WTC11 (cell line): ENCODE results near the gene GLI1. TPM values are rescaled to one million over a fixed set of nuclear protein-coding genes. Genes with fewer than 3 reads are reported as not detected.
A peak's percentile ranks its signal among the peaks of the same experiment; 100 is the strongest.

ENCODE experiments used
- ATAC-seq: fragments of 200-7000 bp; cut with Tn5 transposase; 2 replicates; pipeline ENCODE4 v1.10.0; 2021; ENCODE audit warnings: mild to moderate bottlenecking, moderate library complexity
- CTCF ChIA-PET: fragments of 300-600 bp; sonication (Branson Sonifier 250); formaldehyde crosslinking; loops from one replicate; lab custom pipeline; 2021; ENCODE audit warnings: antibody characterized with exemption; lab: Charles Lee
- POLR2A ChIA-PET: fragments of 350-600 bp; sonication (Branson Sonifier 250); formaldehyde crosslinking; loops from one replicate; lab custom pipeline; 2021; ENCODE audit warnings: antibody characterized with exemption; lab: Charles Lee
- DNase-seq: peaks from one replicate; pipeline ENCODE4 v3.0.0; 2021; ENCODE audit warnings: low spot score
- H3K27ac Mint-ChIP-seq: 2 replicates; pipeline ENCODE4 v1.8.0; 2021; ENCODE audit warnings: mixed read lengths
- H3K27me3 Mint-ChIP-seq: 2 replicates; pipeline ENCODE4 v1.8.0; 2021; ENCODE audit warnings: low read depth, mild to moderate bottlenecking, moderate library complexity, mixed read lengths
- H3K36me3 Mint-ChIP-seq: 2 replicates; pipeline ENCODE4 v1.8.0; 2021; ENCODE audit warnings: mixed read lengths
- H3K4me1 Mint-ChIP-seq: 2 replicates; pipeline ENCODE4 v1.8.0; 2022; ENCODE audit warnings: mixed read lengths
- H3K4me3 Mint-ChIP-seq: 2 replicates; pipeline ENCODE4 v1.8.0; 2021; ENCODE audit warnings: mild to moderate bottlenecking, moderate library complexity, mixed read lengths
- H3K9me3 Mint-ChIP-seq: 2 replicates; pipeline ENCODE4 v1.8.0; 2021; ENCODE audit warnings: mixed read lengths
- GTF2I ChIP-seq: fragments of 250-450 bp; sonication (Bioruptor Pico); conservative IDR thresholded peaks from 2 replicates; pipeline ENCODE4 v1.4.0; 2021; ENCODE audit warnings: mild to moderate bottlenecking
- IRF2 ChIP-seq: sonication (generic); formaldehyde crosslinking; IDR thresholded peaks from 2 replicates; pipeline ENCODE4 v1.8.0; 2022; ENCODE audit warnings: low read depth, missing genetic modification reagents, borderline replicate concordance
- SMAD4 ChIP-seq: sonication (generic); formaldehyde crosslinking; IDR thresholded peaks from 2 replicates; pipeline ENCODE4 v1.8.0; 2022; ENCODE audit warnings: mild to moderate bottlenecking, missing genetic modification reagents
- SP1 ChIP-seq: sonication (generic); formaldehyde crosslinking; conservative IDR thresholded peaks from 2 replicates; pipeline ENCODE4 v1.8.1; 2022; ENCODE audit warnings: missing genetic modification reagents
- TEAD1 ChIP-seq: sonication (generic); formaldehyde crosslinking; IDR thresholded peaks from 2 replicates; pipeline ENCODE4 v1.8.0; 2022; ENCODE audit warnings: mild to moderate bottlenecking, missing genetic modification reagents
- ZNF232 ChIP-seq: sonication (generic); formaldehyde crosslinking; IDR thresholded peaks from 2 replicates; pipeline ENCODE4 v1.8.0; 2022; ENCODE audit warnings: mild to moderate bottlenecking, missing genetic modification reagents
- ZNF416 ChIP-seq: fragments of 250-450 bp; sonication (Bioruptor Pico); IDR thresholded peaks from 2 replicates; pipeline ENCODE4 v1.9.0; 2021; ENCODE audit warnings: mild to moderate bottlenecking, inconsistent platforms
- ZNF512 ChIP-seq: sonication (generic); formaldehyde crosslinking; IDR thresholded peaks from 2 replicates; pipeline ENCODE4 v1.8.1; 2022; ENCODE audit warnings: missing genetic modification reagents, borderline replicate concordance
- total RNA-seq: library from RNA; stranded (reverse); gene quantifications from 3 replicates; pipeline ENCODE4 v1.2.3, GENCODE V29; 2021
- TF ChIP-seq, protein P1 (sequence below): sonication (generic); formaldehyde crosslinking; IDR thresholded peaks from 2 replicates; pipeline ENCODE4 v1.8.0; 2022; ENCODE audit warnings: mild to moderate bottlenecking, missing genetic modification reagents
- TF ChIP-seq, protein P2 (sequence below): sonication (generic); formaldehyde crosslinking; IDR thresholded peaks from 2 replicates; pipeline ENCODE4 v1.8.0; 2022; ENCODE audit warnings: mild to moderate bottlenecking, missing genetic modification reagents
- TF ChIP-seq, protein P3 (sequence below): sonication (generic); formaldehyde crosslinking; IDR thresholded peaks from 2 replicates; pipeline ENCODE4 v1.8.1; 2022; ENCODE audit warnings: low read depth, missing genetic modification reagents, borderline replicate concordance
- TF ChIP-seq, protein P4 (sequence below): sonication (generic); formaldehyde crosslinking; IDR thresholded peaks from 2 replicates; pipeline ENCODE4 v1.8.1; 2023; ENCODE audit warnings: mild to moderate bottlenecking, missing genetic modification reagents, borderline replicate concordance
- TF ChIP-seq, protein P5 (sequence below): sonication (generic); formaldehyde crosslinking; IDR thresholded peaks from 2 replicates; pipeline ENCODE4 v1.8.0; 2022; ENCODE audit warnings: missing genetic modification reagents
- TF ChIP-seq, protein P6 (sequence below): fragments of 250-450 bp; sonication (Bioruptor Pico); IDR thresholded peaks from 2 replicates; pipeline ENCODE4 v1.9.0; 2021; ENCODE audit warnings: mild to moderate bottlenecking, borderline replicate concordance

Gene GLI1
- total RNA-seq, 1 experiment from 2014 or later, result 16.2 TPM

GRCh38 chr12:57458665-57459054 lies 925 bp upstream of the GLI1 start:
- CTCF ChIA-PET, result interaction anchor here (0.6 to 5.2 kb wide), 64 partner anchors 9 to 822 kb away, joined by 3 to 88 read pairs (median 4); partner anchors contain the start of genes DCTN2, DDIT3, INHBC and LRP1
- Mint-ChIP-seq H3K9me3 (no peaks in the 10 kb centered on the region), H3K4me3 (peak overlapping the region; percentile 96), H3K4me1 (peaks cover 52% of the 10 kb centered on the region), H3K27ac (peak overlapping the region; percentile 100), H3K27me3 (peaks cover 7% of the 10 kb centered on the region), H3K36me3 (no peaks in the 10 kb centered on the region)
- DNase-seq, result no peak
- no peak for ATAC-seq
- TF ChIP-seq, protein P1, sequence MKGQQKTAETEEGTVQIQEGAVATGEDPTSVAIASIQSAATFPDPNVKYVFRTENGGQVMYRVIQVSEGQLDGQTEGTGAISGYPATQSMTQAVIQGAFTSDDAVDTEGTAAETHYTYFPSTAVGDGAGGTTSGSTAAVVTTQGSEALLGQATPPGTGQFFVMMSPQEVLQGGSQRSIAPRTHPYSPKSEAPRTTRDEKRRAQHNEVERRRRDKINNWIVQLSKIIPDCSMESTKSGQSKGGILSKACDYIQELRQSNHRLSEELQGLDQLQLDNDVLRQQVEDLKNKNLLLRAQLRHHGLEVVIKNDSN, result peak; percentile 57; the same call in 1 of the 2 replicates
- TF ChIP-seq, protein P2, sequence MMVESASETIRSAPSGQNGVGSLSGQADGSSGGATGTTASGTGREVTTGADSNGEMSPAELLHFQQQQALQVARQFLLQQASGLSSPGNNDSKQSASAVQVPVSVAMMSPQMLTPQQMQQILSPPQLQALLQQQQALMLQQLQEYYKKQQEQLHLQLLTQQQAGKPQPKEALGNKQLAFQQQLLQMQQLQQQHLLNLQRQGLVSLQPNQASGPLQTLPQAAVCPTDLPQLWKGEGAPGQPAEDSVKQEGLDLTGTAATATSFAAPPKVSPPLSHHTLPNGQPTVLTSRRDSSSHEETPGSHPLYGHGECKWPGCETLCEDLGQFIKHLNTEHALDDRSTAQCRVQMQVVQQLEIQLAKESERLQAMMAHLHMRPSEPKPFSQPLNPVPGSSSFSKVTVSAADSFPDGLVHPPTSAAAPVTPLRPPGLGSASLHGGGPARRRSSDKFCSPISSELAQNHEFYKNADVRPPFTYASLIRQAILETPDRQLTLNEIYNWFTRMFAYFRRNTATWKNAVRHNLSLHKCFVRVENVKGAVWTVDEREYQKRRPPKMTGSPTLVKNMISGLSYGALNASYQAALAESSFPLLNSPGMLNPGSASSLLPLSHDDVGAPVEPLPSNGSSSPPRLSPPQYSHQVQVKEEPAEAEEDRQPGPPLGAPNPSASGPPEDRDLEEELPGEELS (CRISPR knock-in tag), result no peak
- POLR2A ChIA-PET, result interaction anchor here (0.6 to 2.0 kb wide), 17 partner anchors 13 to 233 kb away, joined by 3 to 9 read pairs (median 3); partner anchors contain the start of genes DDIT3 and SHMT2

- POLR2A ChIA-PET, result interaction anchor here (0.7 to 2.0 kb wide), 15 partner anchors 12 to 233 kb away, joined by 3 to 9 read pairs (median 3); partner anchors contain the start of genes DDIT3 and SHMT2
- Mint-ChIP-seq H3K4me1 (peaks cover 52% of the 10 kb centered on the region), H3K9me3 (no peaks in the 10 kb centered on the region), H3K36me3 (no peaks in the 10 kb centered on the region), H3K27ac (peak overlapping the region; percentile 100), H3K4me3 (peak overlapping the region; percentile 96), H3K27me3 (peaks cover 7% of the 10 kb centered on the region)
- CTCF ChIA-PET, result interaction anchor here (0.6 to 5.2 kb wide), 65 partner anchors 9 to 822 kb away, joined by 3 to 88 read pairs (median 4); partner anchors contain the start of genes DCTN2, DDIT3, INHBC and LRP1
- DNase-seq, result peak; percentile 99
- ATAC-seq, result peak; percentile 60
- no peak for TF ChIP-seq ZNF416 (CRISPR knock-in tag)
- no peak for TF ChIP-seq ZNF512 (CRISPR knock-in tag)
- TF ChIP-seq IRF2 (CRISPR knock-in tag), result no peak
- TF ChIP-seq, protein P3, sequence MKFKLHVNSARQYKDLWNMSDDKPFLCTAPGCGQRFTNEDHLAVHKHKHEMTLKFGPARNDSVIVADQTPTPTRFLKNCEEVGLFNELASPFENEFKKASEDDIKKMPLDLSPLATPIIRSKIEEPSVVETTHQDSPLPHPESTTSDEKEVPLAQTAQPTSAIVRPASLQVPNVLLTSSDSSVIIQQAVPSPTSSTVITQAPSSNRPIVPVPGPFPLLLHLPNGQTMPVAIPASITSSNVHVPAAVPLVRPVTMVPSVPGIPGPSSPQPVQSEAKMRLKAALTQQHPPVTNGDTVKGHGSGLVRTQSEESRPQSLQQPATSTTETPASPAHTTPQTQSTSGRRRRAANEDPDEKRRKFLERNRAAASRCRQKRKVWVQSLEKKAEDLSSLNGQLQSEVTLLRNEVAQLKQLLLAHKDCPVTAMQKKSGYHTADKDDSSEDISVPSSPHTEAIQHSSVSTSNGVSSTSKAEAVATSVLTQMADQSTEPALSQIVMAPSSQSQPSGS, result no peak
- TF ChIP-seq, protein P4, sequence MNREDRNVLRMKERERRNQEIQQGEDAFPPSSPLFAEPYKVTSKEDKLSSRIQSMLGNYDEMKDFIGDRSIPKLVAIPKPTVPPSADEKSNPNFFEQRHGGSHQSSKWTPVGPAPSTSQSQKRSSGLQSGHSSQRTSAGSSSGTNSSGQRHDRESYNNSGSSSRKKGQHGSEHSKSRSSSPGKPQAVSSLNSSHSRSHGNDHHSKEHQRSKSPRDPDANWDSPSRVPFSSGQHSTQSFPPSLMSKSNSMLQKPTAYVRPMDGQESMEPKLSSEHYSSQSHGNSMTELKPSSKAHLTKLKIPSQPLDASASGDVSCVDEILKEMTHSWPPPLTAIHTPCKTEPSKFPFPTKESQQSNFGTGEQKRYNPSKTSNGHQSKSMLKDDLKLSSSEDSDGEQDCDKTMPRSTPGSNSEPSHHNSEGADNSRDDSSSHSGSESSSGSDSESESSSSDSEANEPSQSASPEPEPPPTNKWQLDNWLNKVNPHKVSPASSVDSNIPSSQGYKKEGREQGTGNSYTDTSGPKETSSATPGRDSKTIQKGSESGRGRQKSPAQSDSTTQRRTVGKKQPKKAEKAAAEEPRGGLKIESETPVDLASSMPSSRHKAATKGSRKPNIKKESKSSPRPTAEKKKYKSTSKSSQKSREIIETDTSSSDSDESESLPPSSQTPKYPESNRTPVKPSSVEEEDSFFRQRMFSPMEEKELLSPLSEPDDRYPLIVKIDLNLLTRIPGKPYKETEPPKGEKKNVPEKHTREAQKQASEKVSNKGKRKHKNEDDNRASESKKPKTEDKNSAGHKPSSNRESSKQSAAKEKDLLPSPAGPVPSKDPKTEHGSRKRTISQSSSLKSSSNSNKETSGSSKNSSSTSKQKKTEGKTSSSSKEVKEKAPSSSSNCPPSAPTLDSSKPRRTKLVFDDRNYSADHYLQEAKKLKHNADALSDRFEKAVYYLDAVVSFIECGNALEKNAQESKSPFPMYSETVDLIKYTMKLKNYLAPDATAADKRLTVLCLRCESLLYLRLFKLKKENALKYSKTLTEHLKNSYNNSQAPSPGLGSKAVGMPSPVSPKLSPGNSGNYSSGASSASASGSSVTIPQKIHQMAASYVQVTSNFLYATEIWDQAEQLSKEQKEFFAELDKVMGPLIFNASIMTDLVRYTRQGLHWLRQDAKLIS (CRISPR knock-in tag), result 0 out of 2 replicates have a peak, but pooled peaks have one; percentile 87
- TF ChIP-seq, protein P5, sequence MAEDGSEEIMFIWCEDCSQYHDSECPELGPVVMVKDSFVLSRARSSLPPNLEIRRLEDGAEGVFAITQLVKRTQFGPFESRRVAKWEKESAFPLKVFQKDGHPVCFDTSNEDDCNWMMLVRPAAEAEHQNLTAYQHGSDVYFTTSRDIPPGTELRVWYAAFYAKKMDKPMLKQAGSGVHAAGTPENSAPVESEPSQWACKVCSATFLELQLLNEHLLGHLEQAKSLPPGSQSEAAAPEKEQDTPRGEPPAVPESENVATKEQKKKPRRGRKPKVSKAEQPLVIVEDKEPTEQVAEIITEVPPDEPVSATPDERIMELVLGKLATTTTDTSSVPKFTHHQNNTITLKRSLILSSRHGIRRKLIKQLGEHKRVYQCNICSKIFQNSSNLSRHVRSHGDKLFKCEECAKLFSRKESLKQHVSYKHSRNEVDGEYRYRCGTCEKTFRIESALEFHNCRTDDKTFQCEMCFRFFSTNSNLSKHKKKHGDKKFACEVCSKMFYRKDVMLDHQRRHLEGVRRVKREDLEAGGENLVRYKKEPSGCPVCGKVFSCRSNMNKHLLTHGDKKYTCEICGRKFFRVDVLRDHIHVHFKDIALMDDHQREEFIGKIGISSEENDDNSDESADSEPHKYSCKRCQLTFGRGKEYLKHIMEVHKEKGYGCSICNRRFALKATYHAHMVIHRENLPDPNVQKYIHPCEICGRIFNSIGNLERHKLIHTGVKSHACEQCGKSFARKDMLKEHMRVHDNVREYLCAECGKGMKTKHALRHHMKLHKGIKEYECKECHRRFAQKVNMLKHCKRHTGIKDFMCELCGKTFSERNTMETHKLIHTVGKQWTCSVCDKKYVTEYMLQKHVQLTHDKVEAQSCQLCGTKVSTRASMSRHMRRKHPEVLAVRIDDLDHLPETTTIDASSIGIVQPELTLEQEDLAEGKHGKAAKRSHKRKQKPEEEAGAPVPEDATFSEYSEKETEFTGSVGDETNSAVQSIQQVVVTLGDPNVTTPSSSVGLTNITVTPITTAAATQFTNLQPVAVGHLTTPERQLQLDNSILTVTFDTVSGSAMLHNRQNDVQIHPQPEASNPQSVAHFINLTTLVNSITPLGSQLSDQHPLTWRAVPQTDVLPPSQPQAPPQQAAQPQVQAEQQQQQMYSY, result peak; percentile 96
- TF ChIP-seq ZNF232, result no peak
- TF ChIP-seq TEAD1, result 0 out of 2 replicates have a peak, but pooled peaks have one; percentile 23
- TF ChIP-seq, protein P6, sequence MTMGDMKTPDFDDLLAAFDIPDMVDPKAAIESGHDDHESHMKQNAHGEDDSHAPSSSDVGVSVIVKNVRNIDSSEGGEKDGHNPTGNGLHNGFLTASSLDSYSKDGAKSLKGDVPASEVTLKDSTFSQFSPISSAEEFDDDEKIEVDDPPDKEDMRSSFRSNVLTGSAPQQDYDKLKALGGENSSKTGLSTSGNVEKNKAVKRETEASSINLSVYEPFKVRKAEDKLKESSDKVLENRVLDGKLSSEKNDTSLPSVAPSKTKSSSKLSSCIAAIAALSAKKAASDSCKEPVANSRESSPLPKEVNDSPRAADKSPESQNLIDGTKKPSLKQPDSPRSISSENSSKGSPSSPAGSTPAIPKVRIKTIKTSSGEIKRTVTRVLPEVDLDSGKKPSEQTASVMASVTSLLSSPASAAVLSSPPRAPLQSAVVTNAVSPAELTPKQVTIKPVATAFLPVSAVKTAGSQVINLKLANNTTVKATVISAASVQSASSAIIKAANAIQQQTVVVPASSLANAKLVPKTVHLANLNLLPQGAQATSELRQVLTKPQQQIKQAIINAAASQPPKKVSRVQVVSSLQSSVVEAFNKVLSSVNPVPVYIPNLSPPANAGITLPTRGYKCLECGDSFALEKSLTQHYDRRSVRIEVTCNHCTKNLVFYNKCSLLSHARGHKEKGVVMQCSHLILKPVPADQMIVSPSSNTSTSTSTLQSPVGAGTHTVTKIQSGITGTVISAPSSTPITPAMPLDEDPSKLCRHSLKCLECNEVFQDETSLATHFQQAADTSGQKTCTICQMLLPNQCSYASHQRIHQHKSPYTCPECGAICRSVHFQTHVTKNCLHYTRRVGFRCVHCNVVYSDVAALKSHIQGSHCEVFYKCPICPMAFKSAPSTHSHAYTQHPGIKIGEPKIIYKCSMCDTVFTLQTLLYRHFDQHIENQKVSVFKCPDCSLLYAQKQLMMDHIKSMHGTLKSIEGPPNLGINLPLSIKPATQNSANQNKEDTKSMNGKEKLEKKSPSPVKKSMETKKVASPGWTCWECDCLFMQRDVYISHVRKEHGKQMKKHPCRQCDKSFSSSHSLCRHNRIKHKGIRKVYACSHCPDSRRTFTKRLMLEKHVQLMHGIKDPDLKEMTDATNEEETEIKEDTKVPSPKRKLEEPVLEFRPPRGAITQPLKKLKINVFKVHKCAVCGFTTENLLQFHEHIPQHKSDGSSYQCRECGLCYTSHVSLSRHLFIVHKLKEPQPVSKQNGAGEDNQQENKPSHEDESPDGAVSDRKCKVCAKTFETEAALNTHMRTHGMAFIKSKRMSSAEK (CRISPR knock-in tag), result no peak
- no peak for TF ChIP-seq SMAD4 (CRISPR knock-in tag)
- no peak for TF ChIP-seq GTF2I (CRISPR knock-in tag)
- peak; percentile 58; the same call in 1 of the 2 replicates for TF ChIP-seq SP1 (CRISPR knock-in tag)
These were observed 383 bp upstream of the GLI1 start for GRCh38 chr12:57459055-57459749.
